HCT116 (cell line): ENCODE data around the gene PCNT. TPM values are rescaled to one million over a fixed set of nuclear protein-coding genes. Genes with fewer than 3 reads are reported as not detected.

ENCODE experiments used
- ATAC-seq: fragments of 200-7000 bp; cut with Tn5 transposase; 2 replicates; pipeline ENCODE4 v1.9.1; 2020; ENCODE audit warnings: mild to moderate bottlenecking, moderate library complexity
- BruUV-seq: library from RNA; stranded (reverse); fragments of 400-500 nt; replicated peaks from 2 replicates; lab custom pipeline; 2021; lab: Mats Ljungman, UMichigan
- CTCF ChIA-PET: fragments of 300-600 bp; sonication (Branson Sonifier 250); formaldehyde crosslinking; loops from one replicate; lab custom pipeline; 2021; ENCODE audit warnings: antibody characterized with exemption; lab: Charles Lee
- POLR2A ChIA-PET: fragments of 300-600, 350-600 bp; sonication (Branson Sonifier 250); formaldehyde crosslinking; loops from one replicate; lab custom pipeline; 2021; ENCODE audit warnings: antibody characterized with exemption; lab: Charles Lee
- RAD21 ChIA-PET, 2 experiments: fragments of 300-600 bp; sonication (Branson Sonifier 250); formaldehyde crosslinking; loops; one replicate each; lab custom pipeline; 2023; ENCODE audit warnings: low total read pairs in 2 of 2; ENCODE audit not compliant: uncharacterized antibody in 2 of 2, unreplicated experiment in 2 of 2, low non-redundant PET in 1 of 2; lab: Charles Lee
- DNase-seq: peaks from one replicate; pipeline ENCODE4 v3.0.0-alpha.2; 2010; ENCODE audit warnings: low read depth, low spot score
- H2AFZ ChIP-seq: fragments of 200-600 bp; shearing (Covaris generic), sonication (generic); 2 replicates; pipeline ENCODE4 v1.6.1; 2017; ENCODE audit warnings: low read depth, mixed run types, mixed read lengths, antibody characterized with exemption, low read length; ENCODE audit not compliant: poor library complexity, severe bottlenecking
- H3K27ac ChIP-seq: 2 replicates; pipeline ENCODE4 v1.5.1; 2012; ENCODE audit warnings: low read depth, low read length
- H3K27me3 ChIP-seq: fragments of 200-600 bp; sonication (generic); 2 replicates; pipeline ENCODE4 v1.6.1; 2016; ENCODE audit warnings: mixed run types, low read length, mixed read lengths; ENCODE audit not compliant: insufficient read depth
- H3K36me3 ChIP-seq, 2 experiments: fragments of 200-500 bp in 1 of 2; fragments of 200-600 bp in 1 of 2; sonication (Bioruptor generic) in 1 of 2; sonication (generic) in 1 of 2; 2 replicates each; pipeline versions ENCODE4 v1.5.1 to v1.6.1; 2014 to 2016; ENCODE audit warnings: low read length in 2 of 2, inconsistent platforms in 1 of 2, mixed read lengths in 1 of 2, mixed run types in 1 of 2; ENCODE audit not compliant: insufficient read depth in 2 of 2, control insufficient read depth in 1 of 2
- H3K4me1 ChIP-seq, 2 experiments: fragments of 200-600 bp in 1 of 2; sonication (generic) in 1 of 2; 2 replicates each; pipeline versions ENCODE4 v1.5.1 to v1.6.1; 2012 to 2017; ENCODE audit warnings: low read length in 2 of 2, inconsistent platforms in 1 of 2, mild to moderate bottlenecking in 1 of 2, mixed read lengths in 1 of 2, mixed run types in 1 of 2, moderate library complexity in 1 of 2; ENCODE audit not compliant: insufficient read depth in 2 of 2, control insufficient read depth in 1 of 2
- H3K4me2 ChIP-seq: fragments of 200-600 bp; sonication (generic); 2 replicates; pipeline ENCODE4 v1.6.1; 2017; ENCODE audit warnings: mixed run types, low read length, mixed read lengths
- H3K4me3 ChIP-seq, 2 experiments: fragments of 200-600 bp in 1 of 2; sonication (generic) in 1 of 2; replicated peaks in 1 of 2; 2 replicates each; pipeline ENCODE4 v1.5.1; 2011 to 2016; ENCODE audit warnings: low read length in 2 of 2, control low read depth in 1 of 2, low read depth in 1 of 2, mild to moderate bottlenecking in 1 of 2, mixed read lengths in 1 of 2, mixed run types in 1 of 2
- H3K79me2 ChIP-seq: fragments of 200-600 bp; sonication (generic); 2 replicates; pipeline ENCODE4 v1.6.1; 2017; ENCODE audit warnings: mild to moderate bottlenecking, mixed run types, low read length, moderate library complexity, mixed read lengths; ENCODE audit not compliant: insufficient read depth
- H3K9ac ChIP-seq: fragments of 200-600 bp; sonication (generic); 2 replicates; pipeline ENCODE4 v1.6.1; 2016; ENCODE audit warnings: low read length, mixed read lengths
- H3K9me2 ChIP-seq: fragments of 200-600 bp; sonication (generic), shearing (Covaris generic); 2 replicates; pipeline ENCODE4 v1.6.1; 2017; ENCODE audit warnings: mixed run types, mild to moderate bottlenecking, moderate library complexity; ENCODE audit not compliant: insufficient read depth
- H3K9me3 ChIP-seq, 2 experiments: fragments of 200-500 bp in 1 of 2; fragments of 200-600 bp in 1 of 2; sonication (Bioruptor generic) in 1 of 2; sonication (generic) in 1 of 2; 2 replicates each; pipeline ENCODE4 v1.6.1; 2014 to 2017; ENCODE audit warnings: low read length in 2 of 2, mixed read lengths in 2 of 2, inconsistent platforms in 1 of 2, low read depth in 1 of 2, mild to moderate bottlenecking in 1 of 2, mixed run types in 1 of 2, moderate library complexity in 1 of 2; ENCODE audit not compliant: control insufficient read depth in 1 of 2, insufficient read depth in 1 of 2
- H4K20me1 ChIP-seq: fragments of 200-600 bp; sonication (generic), shearing (Covaris generic); 2 replicates; pipeline ENCODE4 v1.6.1; 2017; ENCODE audit warnings: mixed run types, mild to moderate bottlenecking, moderate library complexity; ENCODE audit not compliant: insufficient read depth
- CBX3 ChIP-seq: IDR thresholded peaks from 2 replicates; pipeline ENCODE4 v1.6.1; 2012; ENCODE audit warnings: low read depth
- ELF1 ChIP-seq: IDR thresholded peaks from 2 replicates; pipeline ENCODE4 v1.6.1; 2012; ENCODE audit warnings: low read depth, borderline replicate concordance
- FOSL1 ChIP-seq: IDR thresholded peaks from 2 replicates; pipeline ENCODE4 v1.6.1; 2012; ENCODE audit warnings: low read depth
- JUND ChIP-seq: IDR thresholded peaks from 2 replicates; pipeline ENCODE4 v1.6.1; 2012
- MAX ChIP-seq: IDR thresholded peaks from 2 replicates; pipeline ENCODE4 v1.6.1; 2012
- POLR2AphosphoS5 ChIP-seq: IDR thresholded peaks from 2 replicates; pipeline ENCODE4 v1.6.1; 2011; ENCODE audit warnings: mild to moderate bottlenecking, low read depth, low read length, moderate library complexity
- SIN3A ChIP-seq: IDR thresholded peaks from 2 replicates; pipeline ENCODE4 v1.6.1; 2012; ENCODE audit warnings: low read depth
- SP1 ChIP-seq: IDR thresholded peaks from 2 replicates; pipeline ENCODE4 v1.6.1; 2012; ENCODE audit warnings: low read depth
- SRF ChIP-seq: IDR thresholded peaks from 2 replicates; pipeline ENCODE4 v1.6.1; 2012; ENCODE audit warnings: low read depth
- TCF7L2 ChIP-seq: IDR thresholded peaks from 2 replicates; pipeline ENCODE4 v1.7.0; 2011; ENCODE audit warnings: borderline replicate concordance, inconsistent platforms; ENCODE audit not compliant: insufficient read depth, insufficient read length; ENCODE audit errors: extremely low read depth
- YY1 ChIP-seq: IDR thresholded peaks from 2 replicates; pipeline ENCODE4 v1.6.1; 2011; ENCODE audit warnings: low read length, low read depth, moderate library complexity, mild to moderate bottlenecking; ENCODE audit not compliant: insufficient replicate concordance; ENCODE audit errors: extremely low read depth
- ZFX ChIP-seq: fragments of 450-650 bp; IDR thresholded peaks from 2 replicates; pipeline ENCODE4 v1.6.1; 2017
- ZNF274 ChIP-seq: fragments of 200-500 bp; sonication (Bioruptor generic); IDR thresholded peaks from 2 replicates; pipeline ENCODE4 v1.6.1; 2014; ENCODE audit warnings: mild to moderate bottlenecking, low read depth, low read length, inconsistent platforms
- intact Hi-C: fragments of 100-400 bp; cut with micrococcal nuclease; formaldehyde crosslinking; loops from 2 replicates; pipeline ENCODE4 v1.10.0; 2022
- total RNA-seq: library from RNA; stranded (reverse); gene quantifications from one replicate; pipeline ENCODE4 v1.2.1, GENCODE V29; 2021; ENCODE audit not compliant: unreplicated experiment
- TF ChIP-seq, protein P1 (sequence below): IDR thresholded peaks from 2 replicates; pipeline ENCODE4 v1.6.1; 2012; ENCODE audit warnings: low read depth
- TF ChIP-seq, protein P2 (sequence below), 3 experiments: fragments of 200-600 bp in 1 of 3; sonication (generic) in 1 of 3; IDR thresholded peaks in 2 of 3; conservative IDR thresholded peaks in 1 of 3; 2 replicates each; pipeline ENCODE4 v1.5.1; 2012 to 2017; ENCODE audit warnings: low read depth in 2 of 3, low read length in 2 of 3, antibody characterized with exemption in 1 of 3, borderline replicate concordance in 1 of 3, control low read depth in 1 of 3, mild to moderate bottlenecking in 1 of 3, mixed read lengths in 1 of 3, mixed run types in 1 of 3, moderate library complexity in 1 of 3; ENCODE audit not compliant: insufficient read depth in 1 of 3
- TF ChIP-seq, protein P3 (sequence below): IDR thresholded peaks from 2 replicates; pipeline ENCODE4 v1.6.1; 2012

Gene PCNT
- total RNA-seq, 1 experiment from 2014 or later: 43.6 TPM

- TF ChIP-seq, protein P1, sequence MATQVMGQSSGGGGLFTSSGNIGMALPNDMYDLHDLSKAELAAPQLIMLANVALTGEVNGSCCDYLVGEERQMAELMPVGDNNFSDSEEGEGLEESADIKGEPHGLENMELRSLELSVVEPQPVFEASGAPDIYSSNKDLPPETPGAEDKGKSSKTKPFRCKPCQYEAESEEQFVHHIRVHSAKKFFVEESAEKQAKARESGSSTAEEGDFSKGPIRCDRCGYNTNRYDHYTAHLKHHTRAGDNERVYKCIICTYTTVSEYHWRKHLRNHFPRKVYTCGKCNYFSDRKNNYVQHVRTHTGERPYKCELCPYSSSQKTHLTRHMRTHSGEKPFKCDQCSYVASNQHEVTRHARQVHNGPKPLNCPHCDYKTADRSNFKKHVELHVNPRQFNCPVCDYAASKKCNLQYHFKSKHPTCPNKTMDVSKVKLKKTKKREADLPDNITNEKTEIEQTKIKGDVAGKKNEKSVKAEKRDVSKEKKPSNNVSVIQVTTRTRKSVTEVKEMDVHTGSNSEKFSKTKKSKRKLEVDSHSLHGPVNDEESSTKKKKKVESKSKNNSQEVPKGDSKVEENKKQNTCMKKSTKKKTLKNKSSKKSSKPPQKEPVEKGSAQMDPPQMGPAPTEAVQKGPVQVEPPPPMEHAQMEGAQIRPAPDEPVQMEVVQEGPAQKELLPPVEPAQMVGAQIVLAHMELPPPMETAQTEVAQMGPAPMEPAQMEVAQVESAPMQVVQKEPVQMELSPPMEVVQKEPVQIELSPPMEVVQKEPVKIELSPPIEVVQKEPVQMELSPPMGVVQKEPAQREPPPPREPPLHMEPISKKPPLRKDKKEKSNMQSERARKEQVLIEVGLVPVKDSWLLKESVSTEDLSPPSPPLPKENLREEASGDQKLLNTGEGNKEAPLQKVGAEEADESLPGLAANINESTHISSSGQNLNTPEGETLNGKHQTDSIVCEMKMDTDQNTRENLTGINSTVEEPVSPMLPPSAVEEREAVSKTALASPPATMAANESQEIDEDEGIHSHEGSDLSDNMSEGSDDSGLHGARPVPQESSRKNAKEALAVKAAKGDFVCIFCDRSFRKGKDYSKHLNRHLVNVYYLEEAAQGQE: no peak
- TF ChIP-seq, protein P2, sequence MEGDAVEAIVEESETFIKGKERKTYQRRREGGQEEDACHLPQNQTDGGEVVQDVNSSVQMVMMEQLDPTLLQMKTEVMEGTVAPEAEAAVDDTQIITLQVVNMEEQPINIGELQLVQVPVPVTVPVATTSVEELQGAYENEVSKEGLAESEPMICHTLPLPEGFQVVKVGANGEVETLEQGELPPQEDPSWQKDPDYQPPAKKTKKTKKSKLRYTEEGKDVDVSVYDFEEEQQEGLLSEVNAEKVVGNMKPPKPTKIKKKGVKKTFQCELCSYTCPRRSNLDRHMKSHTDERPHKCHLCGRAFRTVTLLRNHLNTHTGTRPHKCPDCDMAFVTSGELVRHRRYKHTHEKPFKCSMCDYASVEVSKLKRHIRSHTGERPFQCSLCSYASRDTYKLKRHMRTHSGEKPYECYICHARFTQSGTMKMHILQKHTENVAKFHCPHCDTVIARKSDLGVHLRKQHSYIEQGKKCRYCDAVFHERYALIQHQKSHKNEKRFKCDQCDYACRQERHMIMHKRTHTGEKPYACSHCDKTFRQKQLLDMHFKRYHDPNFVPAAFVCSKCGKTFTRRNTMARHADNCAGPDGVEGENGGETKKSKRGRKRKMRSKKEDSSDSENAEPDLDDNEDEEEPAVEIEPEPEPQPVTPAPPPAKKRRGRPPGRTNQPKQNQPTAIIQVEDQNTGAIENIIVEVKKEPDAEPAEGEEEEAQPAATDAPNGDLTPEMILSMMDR (IDR thresholded peaks at IDR 0.05 in 2 of 3, conservative IDR thresholded peaks at IDR 0.05 in 1 of 3; ENCODE audit: borderline replicate concordance in 1 of 3, insufficient read depth in 1 of 3, low read depth in 2 of 3, low read length in 2 of 3): no peak
- TF ChIP-seq ZNF274 (no peak), SP1 (no peak), ZFX (no peak)
- TF ChIP-seq, all 23 proteins: peak for 0
Measured at GRCh38 chr21:46301759-46302158, 22.2 kb upstream of the PCNT start (continued).

DNA sequence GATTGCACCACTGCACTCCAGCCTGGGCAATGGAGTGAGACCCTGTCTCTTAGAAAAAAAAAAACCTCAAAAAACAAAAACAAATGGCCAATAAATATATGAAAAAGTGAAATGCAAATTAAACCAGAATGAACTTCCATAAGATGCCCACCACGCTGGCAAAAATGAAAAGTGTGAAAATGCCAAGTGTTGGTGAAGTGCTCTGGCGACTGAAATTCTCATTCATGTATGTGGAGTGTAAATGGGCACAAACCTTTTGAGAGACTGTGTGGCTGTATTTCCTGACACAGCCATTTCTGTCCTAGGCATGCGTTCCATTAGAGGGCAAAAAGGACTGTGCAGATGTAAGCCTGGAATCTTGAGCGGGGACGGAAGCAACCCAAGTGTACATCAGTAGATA is 19.5 kb upstream of the PCNT start:
- Histone ChIP-seq H3K9me3 (no peaks in the 10 kb centered on the region), H3K4me1 (no peaks in the 10 kb centered on the region), H3K9ac (no peak overlapping the region), H3K27me3 (no peaks in the 10 kb centered on the region), H3K4me3 (no peak overlapping the region), H3K27ac (no peak overlapping the region), H3K79me2 (no peaks in the 10 kb centered on the region), H3K4me2 (no peak overlapping the region), H3K36me3 (peaks cover 0 to 2% of the 10 kb centered on the region in 2 experiments; a peak in 1 of 4 replicates), H2AFZ (no peak overlapping the region), H3K9me2 (no peaks in the 10 kb centered on the region), H4K20me1 (no peaks in the 10 kb centered on the region)
- BruUV-seq: no TSS peak
- ATAC-seq: no peak
- ChIA-PET CTCF (no interaction called here), POLR2A (no interaction called here), RAD21 (no interaction called here)
- DNase-seq: no peak
- intact Hi-C loops: no loop called here
- TF ChIP-seq SP1: no peak
- TF ChIP-seq FOSL1: no peak
- TF ChIP-seq YY1: no peak
- TF ChIP-seq MAX: no peak
- TF ChIP-seq SRF: no peak
- TF ChIP-seq CBX3: no peak
- no peak for TF ChIP-seq POLR2AphosphoS5
- TF ChIP-seq, protein P3, sequence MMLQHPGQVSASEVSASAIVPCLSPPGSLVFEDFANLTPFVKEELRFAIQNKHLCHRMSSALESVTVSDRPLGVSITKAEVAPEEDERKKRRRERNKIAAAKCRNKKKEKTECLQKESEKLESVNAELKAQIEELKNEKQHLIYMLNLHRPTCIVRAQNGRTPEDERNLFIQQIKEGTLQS: no peak
- no peak for TF ChIP-seq ZNF274
- no peak for TF ChIP-seq JUND
- TF ChIP-seq ELF1: no peak
- TF ChIP-seq TCF7L2: no peak
- TF ChIP-seq, protein P1: no peak
- TF ChIP-seq SIN3A: no peak
